KMS-11 (cell line): ENCODE data around the gene BLNK.

Experiments
- H2AFZ ChIP-seq: fragments of 200-600 bp; sonication (generic); 2 replicates; pipeline ENCODE4 v1.6.1; 2016; ENCODE audit warnings: antibody characterized with exemption, mixed run types, low read depth
- H3K27ac ChIP-seq: fragments of 200-600 bp; sonication (generic); 2 replicates; pipeline ENCODE4 v1.6.1; 2016; ENCODE audit warnings: mild to moderate bottlenecking, mixed run types
- H3K27me3 ChIP-seq: fragments of 200-600 bp; sonication (generic); 2 replicates; pipeline ENCODE4 v1.6.1; 2017; ENCODE audit warnings: mild to moderate bottlenecking, low read depth, mixed run types, moderate library complexity; ENCODE audit not compliant: insufficient read depth
- H3K36me3 ChIP-seq: fragments of 200-600 bp; sonication (generic); 2 replicates; pipeline ENCODE4 v1.6.1; 2017; ENCODE audit warnings: mild to moderate bottlenecking, mixed run types; ENCODE audit not compliant: insufficient read depth
- H3K4me1 ChIP-seq: fragments of 200-600 bp; sonication (generic); 2 replicates; pipeline ENCODE4 v1.6.1; 2016; ENCODE audit warnings: mild to moderate bottlenecking, low read depth, mixed run types; ENCODE audit not compliant: poor library complexity, severe bottlenecking
- H3K4me2 ChIP-seq: fragments of 200-600 bp; sonication (generic); 2 replicates; pipeline ENCODE4 v1.7.0; 2016; ENCODE audit warnings: mild to moderate bottlenecking, mixed run types
- H3K4me3 ChIP-seq: fragments of 200-600 bp; sonication (generic); IDR thresholded peaks from 2 replicates; pipeline ENCODE4 v1.6.1; 2017; ENCODE audit warnings: low read depth, low read length, mixed read lengths; ENCODE audit not compliant: insufficient read depth
- H3K79me2 ChIP-seq: fragments of 200-600 bp; sonication (generic); 2 replicates; pipeline ENCODE4 v1.6.1; 2016; ENCODE audit warnings: low read depth, mixed run types; ENCODE audit not compliant: insufficient read depth
- H3K9ac ChIP-seq: fragments of 200-600 bp; sonication (generic); 2 replicates; pipeline ENCODE4 v1.6.1; 2016; ENCODE audit warnings: mild to moderate bottlenecking, mixed run types
- H4K20me1 ChIP-seq: fragments of 200-600 bp; sonication (generic); 2 replicates; pipeline ENCODE4 v1.6.1; 2016; ENCODE audit warnings: mild to moderate bottlenecking, mixed run types; ENCODE audit not compliant: insufficient read depth
- TF ChIP-seq, protein P1 (sequence below): fragments of 200-600 bp; sonication (generic); conservative IDR thresholded peaks from 2 replicates; pipeline ENCODE4 v1.6.1; 2017; ENCODE audit warnings: low read depth, mild to moderate bottlenecking, antibody characterized with exemption, low read length, moderate library complexity, mixed read lengths

Gene BLNK

DNA sequence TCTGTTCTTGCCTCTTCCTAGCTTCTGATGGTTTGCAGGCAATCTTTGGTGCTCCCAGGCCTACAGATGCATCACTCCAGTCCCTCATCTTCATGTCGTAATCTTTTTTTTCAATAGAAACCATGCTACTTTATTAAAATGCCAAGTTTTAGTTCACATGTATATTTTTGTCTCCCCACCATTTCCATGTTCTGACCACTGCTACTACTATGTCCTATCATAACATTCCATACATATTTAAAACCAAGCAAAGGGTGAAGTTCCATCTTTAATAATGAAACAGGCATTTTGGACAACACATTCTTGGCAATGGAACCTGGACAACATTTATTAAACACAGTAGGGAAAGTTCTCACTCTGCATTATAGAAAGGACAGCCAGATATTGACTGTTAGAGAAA is 82.5 kb downstream of the BLNK start:
- Histone ChIP-seq H3K4me1 (no peaks in the 10 kb centered on the region), H3K9ac (no peak overlapping the region), H3K27me3 (no peaks in the 10 kb centered on the region), H2AFZ (no peak overlapping the region), H3K79me2 (no peaks in the 10 kb centered on the region), H3K36me3 (no peaks in the 10 kb centered on the region), H3K4me3 (no peak overlapping the region), H3K4me2 (no peak overlapping the region), H4K20me1 (no peaks in the 10 kb centered on the region), H3K27ac (no peak overlapping the region)
- TF ChIP-seq, protein P1, sequence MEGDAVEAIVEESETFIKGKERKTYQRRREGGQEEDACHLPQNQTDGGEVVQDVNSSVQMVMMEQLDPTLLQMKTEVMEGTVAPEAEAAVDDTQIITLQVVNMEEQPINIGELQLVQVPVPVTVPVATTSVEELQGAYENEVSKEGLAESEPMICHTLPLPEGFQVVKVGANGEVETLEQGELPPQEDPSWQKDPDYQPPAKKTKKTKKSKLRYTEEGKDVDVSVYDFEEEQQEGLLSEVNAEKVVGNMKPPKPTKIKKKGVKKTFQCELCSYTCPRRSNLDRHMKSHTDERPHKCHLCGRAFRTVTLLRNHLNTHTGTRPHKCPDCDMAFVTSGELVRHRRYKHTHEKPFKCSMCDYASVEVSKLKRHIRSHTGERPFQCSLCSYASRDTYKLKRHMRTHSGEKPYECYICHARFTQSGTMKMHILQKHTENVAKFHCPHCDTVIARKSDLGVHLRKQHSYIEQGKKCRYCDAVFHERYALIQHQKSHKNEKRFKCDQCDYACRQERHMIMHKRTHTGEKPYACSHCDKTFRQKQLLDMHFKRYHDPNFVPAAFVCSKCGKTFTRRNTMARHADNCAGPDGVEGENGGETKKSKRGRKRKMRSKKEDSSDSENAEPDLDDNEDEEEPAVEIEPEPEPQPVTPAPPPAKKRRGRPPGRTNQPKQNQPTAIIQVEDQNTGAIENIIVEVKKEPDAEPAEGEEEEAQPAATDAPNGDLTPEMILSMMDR: no peak

DNA sequence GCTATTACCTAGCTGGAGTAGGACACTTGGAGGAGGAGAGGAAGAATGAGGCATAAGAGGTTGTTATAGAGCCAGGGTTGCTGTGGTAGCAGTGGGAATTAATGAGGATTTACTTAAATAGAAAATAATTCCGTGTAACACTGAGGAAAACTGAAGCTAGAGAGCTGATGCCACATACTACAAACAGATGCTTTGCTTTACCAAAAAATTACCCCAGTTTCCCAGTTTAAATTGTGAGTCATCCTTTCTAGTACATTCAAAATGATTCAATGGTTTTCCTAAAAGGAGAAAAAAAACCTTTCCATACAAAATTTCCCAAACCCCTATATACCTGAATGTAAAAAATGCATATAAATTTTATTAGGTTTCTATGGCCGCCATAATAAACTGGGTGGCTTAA is 82.9 kb downstream of the BLNK start:
- Histone ChIP-seq H4K20me1 (no peaks in the 10 kb centered on the region), H3K27me3 (no peaks in the 10 kb centered on the region), H3K4me2 (no peak overlapping the region), H3K27ac (no peak overlapping the region), H2AFZ (no peak overlapping the region), H3K79me2 (no peaks in the 10 kb centered on the region), H3K9ac (no peak overlapping the region), H3K4me1 (no peaks in the 10 kb centered on the region), H3K4me3 (no peak overlapping the region), H3K36me3 (no peaks in the 10 kb centered on the region)
- TF ChIP-seq, protein P1: no peak

DNA sequence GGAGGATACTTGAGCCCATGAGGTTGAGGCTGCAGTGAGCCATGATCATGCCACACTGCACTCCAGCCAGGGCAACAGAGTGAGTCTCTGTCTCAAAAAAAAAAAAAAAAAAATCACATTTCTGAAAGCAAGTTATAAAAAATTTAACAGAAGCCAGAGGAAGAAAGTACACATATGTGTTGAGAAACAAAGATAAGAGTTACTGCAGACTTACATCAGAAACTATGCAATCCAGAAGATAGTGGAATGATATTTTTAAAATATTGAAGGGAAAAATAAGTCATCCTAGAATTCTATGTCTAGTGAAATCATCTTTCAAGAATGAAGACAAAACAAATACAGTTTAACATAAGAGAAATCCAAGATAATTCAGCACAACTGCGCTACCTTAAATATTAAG is 94.4 kb downstream of the BLNK start:
- H3K4me1 ChIP-seq: no peaks in the 10 kb centered on the region
- H2AFZ ChIP-seq: no peak overlapping the region
- H3K9ac ChIP-seq: no peak overlapping the region
- H3K4me2 ChIP-seq: no peak overlapping the region
- H3K27ac ChIP-seq: no peak overlapping the region
- H3K27me3 ChIP-seq: no peaks in the 10 kb centered on the region
- no peak overlapping the region for H3K4me3 ChIP-seq
- H4K20me1 ChIP-seq: no peaks in the 10 kb centered on the region
- H3K36me3 ChIP-seq: no peaks in the 10 kb centered on the region
- H3K79me2 ChIP-seq: no peaks in the 10 kb centered on the region
- TF ChIP-seq, protein P1: no peak

DNA sequence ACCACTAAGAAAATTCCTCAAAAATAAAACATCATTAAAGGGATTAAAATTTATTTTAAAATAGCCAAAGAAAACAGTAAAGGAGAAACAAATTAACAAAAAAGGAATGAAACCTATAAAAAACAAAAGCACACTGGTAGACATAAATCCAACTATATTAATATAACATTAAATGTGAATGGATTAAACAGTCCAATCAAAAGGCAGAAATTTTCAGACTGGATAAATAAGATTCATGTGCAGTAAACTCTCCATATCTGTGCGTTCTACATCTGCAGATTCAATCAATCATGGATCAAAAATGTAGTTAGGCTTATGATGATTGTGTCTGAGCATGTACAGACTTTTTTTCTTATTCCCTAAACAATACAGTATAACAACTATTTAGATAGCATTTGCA is 98.7 kb downstream of the BLNK start:
- H3K4me2 ChIP-seq: no peak overlapping the region
- H3K9ac ChIP-seq: no peak overlapping the region
- no peaks in the 10 kb centered on the region for H4K20me1 ChIP-seq
- no peaks in the 10 kb centered on the region for H3K27me3 ChIP-seq
- no peaks in the 10 kb centered on the region for H3K36me3 ChIP-seq
- TF ChIP-seq, protein P1: no peak
- no peak overlapping the region for H3K4me3 ChIP-seq
- H3K79me2 ChIP-seq: no peaks in the 10 kb centered on the region
- H3K27ac ChIP-seq: no peak overlapping the region
- no peak overlapping the region for H2AFZ ChIP-seq
- no peaks in the 10 kb centered on the region for H3K4me1 ChIP-seq

DNA sequence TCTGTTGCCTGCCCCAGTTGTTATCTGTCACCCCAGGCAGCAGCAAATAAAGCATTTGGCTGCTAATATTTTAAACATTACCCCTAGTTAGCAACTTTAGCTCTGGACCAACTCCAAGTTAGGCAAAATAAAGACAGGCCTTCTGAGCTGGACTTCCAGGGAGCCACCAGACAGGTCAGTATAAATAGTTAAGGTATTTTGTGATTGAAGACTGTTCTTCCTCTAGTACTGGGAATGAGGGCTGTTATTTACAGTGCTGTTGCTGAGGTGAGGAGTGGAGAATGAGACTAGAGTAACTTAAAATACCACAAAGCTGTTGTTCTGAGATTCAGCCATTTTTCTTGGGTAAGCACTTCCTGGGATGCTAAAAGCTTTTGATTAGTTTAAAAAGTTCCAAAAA is 101.1 kb downstream of the BLNK start:
- no peaks in the 10 kb centered on the region for H3K27me3 ChIP-seq
- H3K4me2 ChIP-seq: no peak overlapping the region
- H3K9ac ChIP-seq: no peak overlapping the region
- no peaks in the 10 kb centered on the region for H3K36me3 ChIP-seq
- H2AFZ ChIP-seq: no peak overlapping the region
- H4K20me1 ChIP-seq: no peaks in the 10 kb centered on the region
- H3K27ac ChIP-seq: no peak overlapping the region
- TF ChIP-seq, protein P1: no peak
- no peaks in the 10 kb centered on the region for H3K79me2 ChIP-seq
- H3K4me1 ChIP-seq: no peaks in the 10 kb centered on the region
- H3K4me3 ChIP-seq: no peak overlapping the region
